GM18951 (cell line): ENCODE results near the gene TEKT2.

Source experiments
- POLR2A ChIP-seq: IDR thresholded peaks from 4 replicates; pipeline ENCODE4 v1.6.1; 2011; ENCODE audit warnings: mild to moderate bottlenecking; ENCODE audit not compliant: insufficient read length, insufficient read depth; ENCODE audit errors: extremely low read depth
- in situ Hi-C: fragments of 300-500 bp; cut with MboI; formaldehyde crosslinking; loops from one replicate; pipeline ENCODE4 v1.12.0; 2022; ENCODE audit warnings: low sequenced_read_pairs, mixed read lengths, inconsistent platforms; ENCODE audit not compliant: unreplicated experiment

TEKT2 gene

GRCh38 chr1:36134505-36135329, 50.8 kb downstream of the TEKT2 start:
- TF ChIP-seq POLR2A: no peak
- in situ Hi-C loops: no loop called here

- in situ Hi-C loops: no loop called here
- no peak for TF ChIP-seq POLR2A
These were observed 51.4 kb downstream of the TEKT2 start for GRCh38 chr1:36135330-36135667.

- no peak for TF ChIP-seq POLR2A
- in situ Hi-C loops: no loop called here
These were observed 51.9 kb downstream of the TEKT2 start for GRCh38 chr1:36135796-36136195.

- TF ChIP-seq POLR2A: no peak
- in situ Hi-C loops: no loop called here
These were observed 52.6 kb downstream of the TEKT2 start for GRCh38 chr1:36136535-36136934.

GRCh38 chr1:36137226-36137625, 53.3 kb downstream of the TEKT2 start:
- no peak for TF ChIP-seq POLR2A
- in situ Hi-C loops: no loop called here

- no peak for TF ChIP-seq POLR2A
- in situ Hi-C loops: no loop called here
These were observed 53.9 kb downstream of the TEKT2 start for GRCh38 chr1:36137776-36138175.
